HUES6 (cell line): Measurements from ENCODE around the gene RAB27B.

Experiments
- H3K27ac ChIP-seq: 2 replicates; pipeline ENCODE4 v1.7.0; 2013; ENCODE audit warnings: low read depth, mild to moderate bottlenecking, low read length, inconsistent platforms
- H3K27me3 ChIP-seq: 2 replicates; pipeline ENCODE4 v1.6.1; 2013; ENCODE audit warnings: low read length; ENCODE audit not compliant: control insufficient read depth, insufficient read depth
- H3K36me3 ChIP-seq: 2 replicates; pipeline ENCODE4 v1.6.1; 2013; ENCODE audit warnings: low read length; ENCODE audit not compliant: control insufficient read depth, insufficient read depth
- H3K4me1 ChIP-seq: 2 replicates; pipeline ENCODE4 v1.6.1; 2013; ENCODE audit warnings: low read length; ENCODE audit not compliant: control insufficient read depth, insufficient read depth
- H3K4me3 ChIP-seq: 2 replicates; pipeline ENCODE4 v1.5.1; 2013; ENCODE audit warnings: low read depth, low read length
- H3K9ac ChIP-seq: one replicate; pipeline ENCODE4 v1.6.1; 2013; ENCODE audit warnings: mild to moderate bottlenecking, low read length
- H3K9me3 ChIP-seq: 2 replicates; pipeline ENCODE4 v1.6.1; 2013; ENCODE audit warnings: low read depth, low read length; ENCODE audit not compliant: control insufficient read depth, insufficient read depth

RAB27B gene

GRCh38 chr18:54932472-54932871 is 104.2 kb downstream of the RAB27B start:
- Histone ChIP-seq H3K27me3 (no peaks in the 10 kb centered on the region), H3K9ac (no peak overlapping the region), H3K4me3 (no peak overlapping the region), H3K4me1 (no peaks in the 10 kb centered on the region), H3K36me3 (no peaks in the 10 kb centered on the region), H3K9me3 (no peaks in the 10 kb centered on the region), H3K27ac (no peak overlapping the region)

- no peak overlapping the region for H3K27ac ChIP-seq
- H3K4me3 ChIP-seq = no peak overlapping the region
- H3K36me3 ChIP-seq = no peaks in the 10 kb centered on the region
- H3K27me3 ChIP-seq = no peaks in the 10 kb centered on the region
- no peaks in the 10 kb centered on the region for H3K4me1 ChIP-seq
- H3K9ac ChIP-seq = no peak overlapping the region
- H3K9me3 ChIP-seq = no peaks in the 10 kb centered on the region
These were observed 110.2 kb downstream of the RAB27B start for GRCh38 chr18:54938506-54938905.

GRCh38 chr18:54939361-54939917 is 111.2 kb downstream of the RAB27B start:
- Histone ChIP-seq H3K9ac (no peak overlapping the region), H3K9me3 (no peaks in the 10 kb centered on the region), H3K4me1 (no peaks in the 10 kb centered on the region), H3K36me3 (no peaks in the 10 kb centered on the region), H3K4me3 (no peak overlapping the region), H3K27ac (no peak overlapping the region), H3K27me3 (no peaks in the 10 kb centered on the region)

GRCh38 chr18:54942144-54942543 is 113.9 kb downstream of the RAB27B start:
- H3K27ac ChIP-seq = no peak overlapping the region
- H3K9me3 ChIP-seq = no peaks in the 10 kb centered on the region
- no peak overlapping the region for H3K4me3 ChIP-seq
- H3K9ac ChIP-seq = no peak overlapping the region
- no peaks in the 10 kb centered on the region for H3K4me1 ChIP-seq
- H3K27me3 ChIP-seq = no peaks in the 10 kb centered on the region
- H3K36me3 ChIP-seq = no peaks in the 10 kb centered on the region

- Histone ChIP-seq H3K27ac (no peak overlapping the region), H3K4me3 (no peak overlapping the region), H3K9ac (no peak overlapping the region), H3K36me3 (no peaks in the 10 kb centered on the region), H3K4me1 (no peaks in the 10 kb centered on the region), H3K9me3 (no peaks in the 10 kb centered on the region), H3K27me3 (no peaks in the 10 kb centered on the region)
These were observed 114.3 kb downstream of the RAB27B start for GRCh38 chr18:54942569-54942968.
